ENCODE measurements around the gene SKA2. TPM values are rescaled to one million over a fixed set of nuclear protein-coding genes. Genes with fewer than 3 reads are reported as not detected.
"Not testable (repeated sequence)": the region's sequence is repeated elsewhere in the genome, so short reads cannot be mapped to it uniquely, and the experiment has no call there.

Gene SKA2
- total RNA-seq, 1 experiment from 2014 or later = 123 TPM

DNA sequence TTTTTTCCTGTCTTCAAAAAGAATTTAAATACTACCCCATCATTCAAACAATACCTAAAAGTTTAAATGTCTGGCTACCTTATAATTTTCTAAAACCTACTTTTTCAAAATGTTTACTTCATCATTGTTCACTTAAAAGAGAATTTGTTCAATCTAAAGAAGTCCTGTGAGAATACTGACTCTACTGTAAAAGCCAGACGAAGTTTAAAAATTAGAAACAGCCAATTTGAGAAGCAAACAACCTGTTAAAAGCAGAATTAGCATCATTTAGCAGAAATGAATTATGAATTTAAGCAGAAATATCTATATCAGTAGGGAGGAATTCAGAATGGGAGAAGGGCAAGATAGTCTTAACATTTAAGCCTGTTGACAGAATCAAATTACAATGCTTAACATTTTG lies 2.1 kb downstream of the SKA2 start:
- DNase-seq (ENCODE audit: low read depth) = no peak

DNA sequence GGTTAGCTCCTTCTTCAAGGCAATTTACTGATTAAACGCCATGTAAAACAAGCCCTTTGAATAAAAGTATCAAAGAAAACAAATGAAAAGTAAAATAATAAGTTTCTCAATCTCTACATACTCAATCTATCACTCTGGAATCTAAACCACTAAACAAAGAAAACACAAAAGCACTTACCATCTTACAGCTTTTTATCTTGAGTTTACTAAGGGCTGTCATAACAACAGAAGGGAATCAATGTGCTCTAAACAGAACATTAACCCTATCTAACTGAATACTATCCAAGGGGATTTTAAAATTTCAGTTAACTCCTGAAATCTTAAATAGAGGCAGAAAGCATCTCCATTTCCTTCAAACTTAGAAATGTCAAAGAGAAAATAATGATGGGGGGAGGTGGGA lies 3.4 kb downstream of the SKA2 start:
- DNase-seq (ENCODE audit: low read depth) = no peak

DNA sequence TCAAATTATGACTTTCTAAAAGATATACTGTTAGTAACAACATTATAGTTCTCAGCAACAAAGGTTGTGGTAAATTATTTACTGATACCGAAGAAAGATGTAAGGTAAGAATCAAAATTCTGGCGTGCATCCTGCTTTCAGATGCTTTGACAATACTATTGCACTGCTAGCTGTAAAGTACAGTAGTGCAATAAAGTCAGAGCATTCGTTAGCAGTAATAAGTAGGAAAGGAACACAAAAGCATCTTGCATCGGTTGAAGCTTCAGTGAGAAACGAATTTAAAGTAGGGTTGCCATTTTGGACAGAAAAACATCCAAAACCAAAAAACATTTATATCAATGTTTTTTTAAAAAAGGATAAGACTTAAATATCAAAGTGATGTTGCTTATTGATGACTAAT lies 4.0 kb downstream of the SKA2 start:
- DNase-seq (ENCODE audit: low read depth) = no peak

DNA sequence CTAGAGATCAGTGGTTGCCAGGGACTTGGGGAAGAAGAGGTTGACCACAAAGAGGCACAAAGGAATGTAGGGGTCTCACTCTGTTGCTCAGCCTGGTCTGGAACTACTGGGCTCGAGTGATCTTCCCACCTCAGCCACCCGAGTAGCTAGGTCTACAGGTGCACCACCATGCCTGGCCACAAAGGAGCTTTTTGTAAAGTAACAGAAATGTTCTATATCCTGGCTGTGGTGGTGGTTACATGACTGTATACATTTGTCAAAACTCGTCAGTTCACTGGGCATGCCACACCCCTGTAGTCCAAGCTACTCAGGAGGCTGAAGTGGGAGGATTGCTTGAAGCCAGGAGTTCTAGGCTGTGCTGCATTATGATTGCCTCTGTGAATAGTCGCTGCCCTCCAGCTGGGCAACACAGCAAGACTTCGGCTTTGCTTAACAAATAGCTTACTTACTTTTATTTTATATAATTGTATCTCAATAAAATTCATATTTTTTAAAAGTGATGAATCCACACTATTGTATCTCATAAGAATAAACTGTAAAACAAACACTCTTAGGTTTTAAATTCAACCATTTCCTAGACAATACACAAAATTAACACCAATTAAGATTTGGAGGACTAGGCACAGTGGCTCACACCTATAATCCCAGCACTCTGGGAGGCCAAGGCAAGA lies 5.0 kb downstream of the SKA2 start:
- DNase-seq (ENCODE audit: low read depth) = peak; percentile 12

DNA sequence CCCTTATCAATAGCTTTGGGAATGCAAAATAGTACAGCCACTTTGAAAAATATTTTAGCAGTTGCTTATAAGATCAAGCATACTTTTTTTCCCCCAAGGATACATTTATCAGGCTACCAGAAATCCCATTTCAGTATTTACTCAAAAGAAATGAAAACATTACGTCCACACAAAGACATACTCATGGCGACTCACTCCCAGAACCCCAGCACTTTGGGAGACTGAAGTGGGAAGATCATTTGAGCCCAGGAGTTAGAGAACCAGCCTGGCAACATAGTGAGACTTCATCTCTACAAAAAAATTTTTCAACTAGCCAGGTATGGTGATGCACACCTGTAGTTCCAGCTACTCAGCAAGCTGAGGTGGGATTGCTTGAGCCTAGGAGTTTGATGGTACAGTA lies 5.9 kb downstream of the SKA2 start:
- peak; percentile 65 for DNase-seq (ENCODE audit: low read depth)

DNA sequence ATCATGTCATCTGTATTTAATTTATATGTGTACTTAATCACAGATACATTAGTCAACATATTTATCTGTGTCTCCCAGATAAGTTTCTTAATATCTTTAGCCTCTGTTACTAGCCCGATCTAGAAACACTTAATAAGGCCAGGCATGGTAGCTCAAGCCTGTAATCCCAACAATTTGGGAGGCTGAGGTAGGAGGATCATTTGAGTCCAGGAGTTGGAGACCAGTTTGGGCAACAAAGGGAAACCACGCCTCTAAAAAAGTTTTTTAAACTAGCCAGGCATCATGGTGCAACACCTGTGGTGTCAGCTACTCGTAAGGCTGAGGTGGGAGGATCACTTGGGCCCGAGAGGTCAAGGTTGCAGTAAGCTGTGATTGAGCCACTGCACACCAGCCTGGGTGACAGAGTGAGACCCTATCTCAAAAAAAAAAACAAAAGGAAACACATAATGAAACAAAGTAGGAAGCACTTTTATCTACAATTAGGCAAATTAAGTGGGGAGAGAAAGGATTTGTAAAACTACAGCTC lies 9.4 kb downstream of the SKA2 start:
- DNase-seq (ENCODE audit: low read depth) = no peak

DNA sequence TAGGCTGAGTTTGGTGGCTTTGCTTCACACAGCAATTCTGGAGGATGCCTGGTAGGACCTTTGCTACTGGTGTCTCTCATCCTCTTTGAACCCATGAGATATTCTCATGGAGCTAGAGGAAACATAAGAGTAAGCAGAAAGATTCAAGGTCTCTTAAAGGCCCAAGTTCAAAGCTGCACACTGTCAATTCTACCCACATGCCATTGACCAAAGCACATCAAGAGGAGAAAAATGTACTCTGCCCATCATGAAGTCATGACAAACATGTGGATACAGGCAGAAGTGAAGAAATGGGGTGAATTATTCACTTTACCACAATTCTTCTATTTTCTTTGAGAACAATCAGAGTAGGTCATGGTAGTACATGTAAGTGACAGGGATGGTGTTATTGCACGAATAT lies 13.1 kb downstream of the SKA2 start:
- no peak for DNase-seq (ENCODE audit: low read depth)

DNA sequence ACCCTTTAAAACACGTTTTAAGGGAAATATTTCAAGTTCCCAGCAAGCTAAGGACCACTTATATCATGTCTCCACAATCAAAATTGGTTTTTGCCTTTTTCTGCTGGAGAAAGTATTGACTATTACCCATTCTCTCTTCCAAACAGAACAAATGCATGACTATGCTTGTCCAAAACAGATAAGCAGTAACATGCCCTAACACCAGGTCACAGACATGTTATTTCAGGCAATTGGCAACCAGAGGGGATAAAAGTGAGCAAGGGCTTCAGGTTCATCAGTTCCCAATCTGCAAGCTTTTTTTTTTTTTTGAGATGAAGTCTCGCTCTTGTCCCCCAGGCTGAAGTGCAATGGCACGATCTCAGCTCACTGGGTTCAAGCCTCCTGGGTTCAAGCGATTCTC lies 15.0 kb downstream of the SKA2 start:
- no peak for DNase-seq (ENCODE audit: low read depth)

DNA sequence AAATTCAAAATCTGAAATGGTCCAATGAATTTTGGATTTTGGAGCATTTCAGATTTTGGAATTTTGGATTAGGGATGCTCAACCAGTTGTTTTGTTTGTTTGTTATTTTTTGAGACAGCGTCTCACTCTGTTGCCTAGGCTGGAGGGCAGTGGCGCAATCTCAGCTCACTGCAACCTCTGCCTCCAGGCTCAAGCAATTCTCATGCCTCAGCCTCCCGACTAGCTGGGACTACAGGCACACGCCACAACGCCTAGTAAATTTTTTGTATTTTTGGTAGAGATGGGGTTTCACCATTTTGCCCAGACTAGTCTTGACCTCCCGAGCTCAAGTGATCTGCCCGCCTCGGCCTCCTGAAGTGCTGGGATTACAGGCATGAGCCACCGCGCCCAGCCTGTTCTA lies 16.6 kb downstream of the SKA2 start:
- not testable (repeated sequence) for DNase-seq (ENCODE audit: low read depth)

DNA sequence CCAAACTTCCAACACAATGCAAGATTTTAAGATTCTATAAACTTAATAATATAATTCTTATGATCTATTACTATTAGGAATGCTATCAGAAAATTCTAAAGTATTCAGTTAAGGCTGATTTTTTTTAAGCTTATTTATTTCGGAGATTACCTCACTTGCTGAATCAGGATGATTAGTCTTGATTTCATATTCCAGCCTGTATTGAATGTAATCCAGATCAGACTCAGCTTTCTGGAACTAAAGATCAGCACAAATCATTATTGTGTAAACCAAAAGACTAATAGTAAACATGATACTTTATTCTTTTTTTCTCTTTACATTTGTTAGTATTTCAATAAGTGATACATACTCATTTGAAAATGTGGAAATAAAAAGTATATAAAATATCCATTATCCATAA lies 23.9 kb downstream of the SKA2 start:
- no peak for DNase-seq (ENCODE audit: low read depth)

DNA sequence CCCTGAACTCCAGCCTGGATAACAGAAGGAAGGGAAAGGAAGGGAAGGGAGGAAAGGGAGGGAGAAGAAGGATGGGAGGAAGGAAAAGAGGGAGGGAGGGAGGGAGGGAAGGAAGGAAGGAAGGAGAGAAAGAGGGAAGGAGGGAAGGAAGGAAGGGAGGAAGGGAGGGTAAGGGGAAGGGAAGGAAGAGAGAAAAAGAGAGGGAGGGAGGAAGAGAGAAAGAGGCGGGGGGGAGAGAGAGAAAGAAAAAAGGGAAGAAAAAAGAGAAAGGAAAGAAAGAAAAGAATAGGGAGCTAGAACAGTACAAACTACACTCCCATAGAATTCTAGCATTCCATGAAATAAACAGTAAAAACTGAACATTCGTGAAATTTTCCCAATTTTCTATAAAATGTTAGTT lies 25.2 kb downstream of the SKA2 start:
- no peak for DNase-seq (ENCODE audit: low read depth)

DNA sequence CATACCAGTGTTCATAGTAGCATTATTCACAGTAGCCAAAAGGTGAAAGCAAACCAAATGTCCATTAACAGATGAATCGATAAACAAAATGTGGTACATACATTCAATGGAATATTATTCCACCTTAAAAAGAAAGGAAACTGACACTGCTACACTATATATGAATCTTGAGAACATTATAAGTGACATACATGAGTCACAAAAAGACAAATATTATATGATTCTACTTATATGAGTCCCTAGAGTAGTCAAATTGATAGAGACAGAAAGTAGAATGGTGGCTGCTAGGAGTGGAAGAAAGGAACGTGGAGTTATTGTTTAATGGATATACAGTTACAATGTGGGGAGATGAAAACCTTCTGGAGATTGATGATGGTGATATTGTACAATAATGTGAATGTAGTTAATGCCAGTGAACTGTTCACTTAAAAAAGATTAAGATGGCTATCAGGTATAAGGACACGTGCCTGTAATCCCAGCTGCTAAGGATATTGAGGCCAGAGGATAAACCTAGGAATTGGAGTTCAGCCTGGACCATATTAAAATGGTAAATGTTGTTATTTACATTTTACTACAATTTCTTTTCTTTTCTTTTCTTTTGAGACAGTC lies 28.1 kb downstream of the SKA2 start:
- DNase-seq (ENCODE audit: low read depth) = no peak

DNA sequence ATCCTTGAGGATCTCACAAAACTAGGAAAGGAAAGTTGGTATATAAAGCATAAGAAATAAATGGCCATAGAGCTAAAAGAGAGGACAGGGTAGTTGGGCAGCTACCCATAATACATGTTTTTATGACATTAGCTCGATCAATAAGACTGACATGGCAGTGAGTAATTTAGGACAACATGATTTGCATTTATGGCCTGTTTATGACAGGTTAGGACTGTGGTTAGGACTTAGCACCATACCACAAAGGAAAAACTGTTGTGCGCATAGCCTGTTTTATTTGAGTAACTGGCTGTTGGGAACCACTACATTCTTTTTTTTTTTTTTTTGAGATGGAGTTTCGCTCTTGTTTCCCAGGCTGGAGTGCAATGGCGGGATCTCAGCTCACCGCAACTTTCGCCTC lies 30.3 kb downstream of the SKA2 start:
- no peak for DNase-seq (ENCODE audit: low read depth)

DNA sequence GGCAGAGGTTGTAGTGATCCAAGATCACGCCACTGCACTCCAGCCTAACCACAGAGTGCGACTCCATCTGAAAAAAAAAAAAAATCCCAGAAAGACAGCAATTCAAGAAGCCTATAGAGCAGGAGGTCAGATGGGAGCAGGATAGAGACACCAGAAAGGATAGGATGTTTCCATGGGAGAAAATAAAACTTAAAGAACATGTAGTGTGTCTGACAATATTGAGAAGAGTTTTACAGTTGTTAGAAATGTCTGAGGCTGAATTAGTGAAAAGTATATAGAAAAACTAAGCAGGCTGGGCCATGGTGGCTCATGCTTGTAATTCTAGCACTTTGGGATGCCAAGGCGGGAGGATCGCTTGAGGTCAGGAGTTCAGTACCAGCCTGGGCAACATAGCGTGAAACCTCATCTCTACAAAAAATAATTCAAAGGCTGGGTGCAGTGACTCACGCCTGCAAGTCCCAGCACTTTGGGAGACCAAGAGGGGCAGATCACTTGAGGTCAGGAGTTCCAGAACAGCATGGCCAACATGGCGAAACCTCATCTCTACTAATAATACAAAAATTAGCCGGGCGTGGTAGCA lies 33.0 kb downstream of the SKA2 start:
- no peak for DNase-seq (ENCODE audit: low read depth)

DNA sequence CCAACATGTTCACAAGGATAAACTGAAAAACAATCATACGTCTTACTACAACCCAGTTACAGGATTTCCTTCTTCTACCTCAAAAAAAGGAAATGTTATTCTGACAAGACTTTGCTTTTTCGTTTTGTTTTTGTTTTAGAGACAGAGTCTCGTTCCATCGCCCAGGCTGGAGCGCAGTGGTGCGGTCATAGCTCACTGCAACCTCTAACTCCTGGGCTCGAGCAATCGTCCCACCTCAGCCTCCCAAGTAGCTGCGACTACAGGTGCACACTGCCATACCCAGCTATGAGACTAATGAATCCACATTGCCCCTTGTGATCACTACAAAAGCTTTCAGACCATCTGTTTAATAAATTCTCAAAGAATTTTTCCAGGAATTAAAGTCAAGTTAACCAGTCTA lies 39.5 kb downstream of the SKA2 start:
- no peak for DNase-seq (ENCODE audit: low read depth)

DNA sequence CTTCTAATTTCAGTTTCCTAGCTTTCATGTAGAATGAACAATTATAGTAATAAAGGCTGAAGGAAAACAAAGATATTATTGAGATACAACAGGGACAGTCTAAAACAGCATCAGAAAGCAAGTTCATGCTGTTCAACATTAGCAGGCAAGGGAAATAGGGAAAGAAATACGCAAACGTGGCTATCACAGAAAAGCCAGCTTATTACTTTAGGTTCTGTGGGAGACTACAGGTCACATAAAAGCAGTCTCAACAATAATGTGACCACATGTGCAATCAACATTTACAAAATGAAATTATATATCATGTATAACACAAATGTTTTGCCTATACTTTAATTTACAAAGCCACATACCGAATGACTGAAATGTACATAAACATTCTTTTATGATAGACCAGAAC lies 43.4 kb downstream of the SKA2 start:
- no peak for DNase-seq (ENCODE audit: low read depth)

DNA sequence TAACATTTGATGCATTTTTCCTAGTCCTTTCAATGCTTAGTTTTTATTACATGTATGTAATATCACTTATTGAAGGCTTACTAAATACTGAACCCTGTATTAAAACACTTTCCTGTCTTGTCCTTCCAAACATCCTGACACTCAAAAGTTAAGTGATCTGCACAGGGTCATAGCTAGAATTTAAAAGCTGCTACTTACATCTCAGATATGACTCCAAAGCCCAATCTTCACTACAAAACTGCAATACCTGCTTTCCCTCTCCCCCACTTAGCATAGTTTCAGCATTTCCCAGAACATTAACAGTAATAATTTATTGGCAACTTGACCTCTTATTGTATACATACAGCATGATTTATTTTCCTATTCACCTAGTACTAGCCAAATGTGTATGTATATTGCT lies 44.0 kb downstream of the SKA2 start:
- DNase-seq (ENCODE audit: low read depth) = no peak

DNA sequence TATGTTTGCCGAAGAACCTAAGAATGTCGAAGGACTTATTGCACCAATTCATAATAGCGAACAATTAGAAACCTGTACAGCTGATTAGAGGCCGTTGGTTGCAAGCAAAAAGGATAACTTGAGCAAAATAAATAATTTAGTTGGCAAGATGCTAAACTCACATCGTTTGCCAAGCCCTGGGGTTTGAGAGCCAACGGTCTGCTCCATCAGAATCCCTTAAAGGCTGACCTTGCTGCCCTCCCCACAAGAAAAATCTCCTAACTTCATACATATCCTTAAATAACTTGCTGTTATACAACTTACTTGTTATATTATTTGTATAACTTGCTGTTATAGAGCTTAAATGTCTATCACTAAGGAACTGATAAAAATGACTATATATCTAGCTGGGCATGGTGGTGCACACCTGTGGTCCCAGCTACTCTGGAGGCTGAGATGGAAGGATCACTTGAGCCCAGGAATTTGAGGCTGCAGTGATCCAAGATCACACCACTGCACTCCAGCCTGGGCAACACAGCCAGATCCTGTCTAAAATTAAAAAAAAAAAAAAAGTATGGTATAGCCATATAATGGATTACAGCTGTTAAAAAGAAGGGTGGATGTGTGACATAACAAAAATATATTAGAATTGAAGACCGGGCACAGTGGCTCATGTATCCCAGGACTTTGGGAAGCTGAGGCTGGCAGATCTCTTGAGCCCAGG lies 46.4 kb downstream of the SKA2 start:
- DNase-seq (ENCODE audit: low read depth) = no peak

DNA sequence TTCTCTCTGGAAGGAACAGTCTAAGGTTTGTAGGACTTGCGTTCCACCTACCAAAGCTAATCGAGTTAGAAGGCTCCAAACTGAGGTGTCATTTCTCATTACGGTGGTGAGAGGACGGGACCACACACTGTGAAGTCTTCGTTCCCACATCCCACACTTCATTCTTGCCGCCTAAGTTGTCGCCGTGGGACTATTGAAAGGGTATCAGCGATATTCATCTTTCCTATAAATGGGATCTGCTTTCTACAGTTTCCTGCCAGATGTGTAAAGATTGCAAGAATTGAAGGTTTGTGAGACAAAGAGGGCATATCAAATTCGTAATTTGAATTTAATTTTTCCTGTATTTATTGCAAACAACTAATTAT lies 47.7 kb downstream of the SKA2 start:
- no peak for DNase-seq (ENCODE audit: low read depth)

DNA sequence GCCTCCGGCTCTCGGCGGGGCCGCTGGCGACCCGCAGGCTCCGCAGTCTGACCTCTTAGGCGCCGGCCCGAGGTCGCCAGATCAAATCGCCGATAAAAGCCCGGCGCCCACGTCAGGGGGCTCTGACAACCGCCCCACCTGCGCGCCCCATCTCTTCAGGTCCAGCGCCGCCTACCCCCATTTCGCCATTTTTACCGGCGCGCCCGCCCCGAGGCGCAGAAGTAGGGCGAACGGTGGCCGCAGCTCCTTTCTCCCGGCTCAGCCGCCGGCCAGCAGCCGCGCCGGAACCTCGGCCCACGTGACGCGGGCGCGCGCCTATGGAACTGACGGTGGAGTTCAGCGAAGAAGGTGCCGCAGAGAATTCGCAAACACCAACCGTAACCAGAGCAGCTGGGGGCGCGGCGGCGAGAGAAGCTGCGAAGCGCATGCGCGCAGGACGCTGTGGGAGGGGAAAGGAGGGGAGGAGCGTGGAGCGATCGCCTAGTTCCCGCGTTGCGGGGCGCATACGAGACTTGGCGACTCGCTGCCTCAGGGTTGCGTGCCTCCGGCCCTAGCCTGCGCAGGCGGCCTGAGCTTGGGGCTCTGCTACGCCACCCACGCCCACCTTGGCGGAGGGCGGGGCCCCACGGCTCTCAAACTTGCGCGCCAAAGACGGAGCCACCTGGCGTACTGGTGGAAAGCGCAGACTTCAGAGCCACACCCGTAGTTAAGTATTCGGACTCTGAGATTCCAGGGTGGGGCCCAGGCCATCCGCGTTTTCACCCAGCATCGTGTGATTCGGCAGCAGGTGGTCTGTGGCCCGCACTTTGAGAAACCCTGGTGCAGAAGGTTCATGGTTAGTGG lies 48.3 kb downstream of the SKA2 start, which contains the start of gene TRIM37:
Gene TRIM37, minus strand, starts transcription at position 418 of the 843 bp plus-strand sequence. CDS start 419 bp downstream, outside the sequence.
- peak; percentile 98 for DNase-seq (ENCODE audit: low read depth)

DNA sequence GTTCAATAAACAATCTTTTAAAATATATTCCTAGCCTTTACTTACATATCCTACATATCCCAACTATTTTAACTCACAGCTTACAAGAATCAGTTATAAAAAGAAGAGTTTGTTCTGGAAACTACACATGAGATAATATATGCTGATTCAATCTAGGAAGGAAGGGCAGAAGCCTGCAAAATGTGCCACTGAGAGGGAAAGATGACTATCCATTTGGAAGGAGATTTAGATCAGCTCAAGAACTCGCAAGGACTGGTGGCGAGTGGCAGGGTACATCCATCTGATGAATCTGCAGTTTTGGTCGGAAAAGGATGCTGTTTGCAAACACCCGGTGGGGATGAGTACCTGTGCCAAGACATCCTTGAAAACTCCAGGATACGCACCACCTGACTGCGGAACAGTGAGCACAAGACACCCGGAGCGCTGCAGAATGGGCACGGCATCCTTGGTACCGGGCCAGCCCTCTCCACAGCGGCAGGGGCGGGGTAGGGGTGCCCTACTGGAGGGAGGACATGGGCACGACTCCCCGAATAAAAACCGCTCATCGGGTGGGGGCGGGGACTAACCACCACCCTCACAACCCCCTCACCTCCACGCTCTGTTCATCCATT lies 49.0 kb downstream of the SKA2 start:
- DNase-seq (ENCODE audit: low read depth) = peak; percentile 60

Measured in HT1080 (cell line).